ENCODE results near the gene EHD1.

Gene EHD1

GRCh38 chr11:64870176-64870892, 8.1 kb downstream of the EHD1 start:
- no peak overlapping the region for H3K4me3 ChIP-seq (replicated peaks in 1 of 2; ENCODE audit: low read depth in 2 of 2, low read length in 2 of 2)
- TF ChIP-seq CTCF (IDR thresholded peaks at IDR 0.05; ENCODE audit: low read depth, low read length): no peak
- DNase-seq (ENCODE audit: low read depth in 2 of 2): peak; percentile 70 to 88

DNA sequence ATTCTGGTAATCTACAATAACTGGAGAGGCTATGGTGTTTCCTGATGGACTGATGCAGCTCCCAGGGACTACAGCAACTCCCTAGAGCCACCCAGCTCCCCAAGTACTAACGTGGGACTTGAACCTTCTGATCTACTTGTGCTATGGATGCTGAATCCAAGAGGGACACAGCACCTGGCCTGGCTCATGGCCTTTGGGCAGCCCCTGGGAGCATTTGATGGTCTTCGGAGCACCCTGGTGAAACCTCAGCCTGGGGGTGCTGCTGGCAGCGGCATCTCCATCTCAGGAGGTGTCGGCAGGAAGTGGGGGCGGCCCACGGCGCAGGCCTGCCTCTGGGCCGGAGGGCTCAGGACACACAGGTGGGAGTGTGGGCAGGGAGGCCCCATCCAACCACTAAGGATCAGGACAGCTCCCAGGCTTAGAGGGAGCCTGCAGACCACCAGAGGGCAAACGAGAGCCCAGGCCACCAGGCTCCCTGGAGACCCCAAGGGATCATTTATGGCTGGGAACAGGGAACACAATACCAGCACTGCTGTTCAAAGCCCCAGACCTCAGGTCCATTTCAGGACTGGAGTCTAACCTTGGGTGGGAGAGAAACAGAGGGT, 8.7 kb downstream of the EHD1 start:
- TF ChIP-seq CTCF (IDR thresholded peaks at IDR 0.05; ENCODE audit: low read depth, low read length): peak; percentile 44
- DNase-seq (ENCODE audit: low read depth in 2 of 2): no peak
- no peak overlapping the region for H3K4me3 ChIP-seq (replicated peaks in 1 of 2; ENCODE audit: low read depth in 2 of 2, low read length in 2 of 2)

DNA sequence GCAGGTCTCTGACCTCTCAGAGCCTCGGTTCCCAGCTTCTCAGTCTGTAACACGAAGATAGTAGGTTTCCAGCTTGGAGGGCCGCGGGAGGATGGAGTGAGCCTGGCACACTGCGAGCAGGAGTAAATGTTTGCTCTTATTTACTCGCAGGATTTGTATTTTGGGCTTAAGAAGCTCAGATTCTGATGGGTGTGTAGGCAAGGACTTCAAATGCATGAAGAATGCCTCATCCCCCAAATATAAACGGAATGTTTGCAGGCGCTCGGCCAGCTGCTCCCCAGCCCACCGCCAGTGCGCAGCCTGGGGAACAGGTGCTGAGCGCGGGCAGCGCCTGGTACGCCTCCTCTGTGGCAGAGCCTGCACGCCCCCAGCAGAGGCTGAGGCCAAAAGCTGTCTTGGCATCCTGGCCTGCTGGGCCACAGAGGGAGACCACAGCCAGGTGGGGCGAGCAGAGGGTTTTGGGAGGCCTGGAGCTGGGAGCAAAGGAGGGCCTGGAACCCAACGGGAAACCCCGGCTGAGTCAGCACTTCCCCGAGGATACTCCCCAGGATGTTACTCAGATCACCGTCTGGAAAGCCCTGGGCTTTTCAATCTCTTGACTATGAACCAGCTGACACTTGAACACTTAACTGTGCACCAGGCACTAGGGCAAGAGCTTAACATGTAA, 9.4 kb downstream of the EHD1 start:
- H3K4me3 ChIP-seq (replicated peaks in 1 of 2; ENCODE audit: low read depth in 2 of 2, low read length in 2 of 2): no peak overlapping the region
- peak; percentile 75 to 96 for DNase-seq (ENCODE audit: low read depth in 2 of 2)
- TF ChIP-seq CTCF (IDR thresholded peaks at IDR 0.05; ENCODE audit: low read depth, low read length): no peak

DNA sequence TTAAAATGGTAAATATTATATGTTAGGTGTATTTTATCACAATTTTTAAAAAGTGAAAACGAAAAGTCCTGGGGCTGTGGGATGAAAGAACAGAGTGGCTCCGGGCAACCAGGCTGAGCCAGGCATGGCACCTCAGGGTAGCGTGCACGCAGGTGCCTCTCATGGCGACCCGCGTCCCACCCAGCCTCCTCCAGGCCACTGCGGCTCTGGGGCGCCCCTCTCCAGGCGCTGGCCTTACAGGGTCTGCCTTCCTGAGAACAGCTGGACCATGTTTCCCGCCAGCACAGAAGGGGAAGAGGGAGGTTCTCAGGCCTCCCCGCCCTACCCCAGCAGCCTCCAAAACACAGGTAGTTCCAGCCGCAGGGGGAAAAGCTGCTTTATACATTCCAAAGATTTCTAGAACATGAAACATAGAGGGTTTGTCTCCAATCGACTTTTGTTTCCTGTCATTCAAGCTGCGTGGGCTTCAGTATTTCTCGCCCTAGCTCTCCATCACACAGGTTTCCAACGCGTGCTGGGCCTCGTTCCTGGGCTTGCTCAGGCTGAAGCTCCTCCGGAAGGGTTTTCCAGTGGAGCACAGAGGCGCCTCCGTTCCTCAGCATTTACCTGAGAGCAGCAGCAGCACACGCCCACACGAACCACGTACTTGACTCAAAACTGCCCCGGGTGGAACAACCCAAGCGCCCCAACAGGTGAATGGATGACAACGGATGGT, 10.5 kb downstream of the EHD1 start:
- peak in 1 of 2 donors; percentile 42 for DNase-seq (ENCODE audit: low read depth in 2 of 2)
- no peak overlapping the region for H3K4me3 ChIP-seq (replicated peaks in 1 of 2; ENCODE audit: low read depth in 2 of 2, low read length in 2 of 2)
- TF ChIP-seq CTCF (IDR thresholded peaks at IDR 0.05; ENCODE audit: low read depth, low read length): no peak

DNA sequence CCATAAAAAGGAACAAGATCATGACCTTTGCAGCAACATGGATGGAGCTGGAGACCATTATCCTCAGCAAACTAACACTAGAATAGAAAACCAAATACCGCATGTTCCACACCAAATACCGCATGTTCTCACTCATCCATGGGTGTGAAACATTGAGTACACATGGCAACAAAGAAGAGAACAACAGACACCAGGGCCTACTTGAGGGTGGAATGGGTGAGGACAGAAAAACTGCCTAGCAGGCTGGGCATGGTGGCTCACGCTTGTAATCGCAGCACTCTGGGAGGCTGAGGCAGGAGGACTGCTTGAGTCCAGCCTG, 12.3 kb downstream of the EHD1 start:
- no peak for TF ChIP-seq CTCF (IDR thresholded peaks at IDR 0.05; ENCODE audit: low read depth, low read length)
- no peak for DNase-seq (ENCODE audit: low read depth in 2 of 2)
- H3K4me3 ChIP-seq (replicated peaks in 1 of 2; ENCODE audit: low read depth in 2 of 2, low read length in 2 of 2): no peak overlapping the region

DNA sequence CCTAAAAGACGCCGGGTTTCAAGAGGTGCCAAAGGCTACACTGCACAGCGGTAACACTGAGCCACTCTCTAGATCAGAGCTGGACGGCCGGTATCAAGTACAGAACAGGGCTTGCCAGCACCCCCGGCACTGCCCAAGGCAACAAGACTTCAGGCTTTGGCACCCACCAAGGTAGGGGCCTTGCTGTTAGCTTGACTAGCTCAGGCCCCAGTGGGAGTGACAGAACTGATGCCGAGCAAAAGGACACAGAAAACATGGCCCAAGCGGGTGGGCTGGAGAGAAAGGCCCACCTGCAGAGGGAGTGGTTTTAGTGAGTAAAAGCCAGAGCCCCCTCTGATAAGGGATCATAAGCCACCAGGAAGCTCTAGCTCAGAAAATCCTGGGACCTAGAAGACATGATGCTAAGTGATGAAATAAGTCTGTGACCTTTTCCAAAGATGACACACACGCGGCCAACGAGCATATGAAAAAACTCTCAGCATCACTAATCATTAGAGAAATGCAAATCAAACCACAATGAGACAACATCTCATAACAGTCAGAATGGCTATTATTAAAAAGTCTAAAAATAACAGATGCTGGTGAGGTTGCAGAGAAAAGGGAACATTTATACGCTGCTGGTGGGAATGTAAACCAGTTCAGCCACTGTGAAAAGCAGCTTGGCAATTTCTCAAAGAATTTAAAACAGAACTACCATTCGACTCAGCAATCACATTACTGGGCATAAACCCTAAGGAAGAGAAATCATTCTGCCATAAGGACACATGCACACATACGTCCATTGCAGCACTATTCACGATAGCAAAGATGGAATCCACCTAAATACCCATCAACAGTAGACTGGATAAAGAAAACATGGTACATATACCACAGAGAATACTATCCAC, 12.9 kb downstream of the EHD1 start:
- no peak for TF ChIP-seq CTCF (IDR thresholded peaks at IDR 0.05; ENCODE audit: low read depth, low read length)
- peak; percentile 54 to 96 for DNase-seq (ENCODE audit: low read depth in 2 of 2)
- H3K4me3 ChIP-seq (replicated peaks in 1 of 2; ENCODE audit: low read depth in 2 of 2, low read length in 2 of 2): no peak overlapping the region
